Tongue (tissue), 2 donors: ENCODE results near the gene RPL32. TPM values are rescaled to one million over a fixed set of nuclear protein-coding genes. Genes with fewer than 3 reads are reported as not detected.

Source experiments
- DNase-seq: peaks from one replicate; pipeline ENCODE4 v3.0.0-alpha.2; 2015
- total RNA-seq: library from RNA; depleted of rRNA; stranded (reverse); fragments of >200 nt; gene quantifications from one replicate; pipeline ENCODE4 v1.2.3, GENCODE V29; 2014

The RPL32 gene
- total RNA-seq, 1 donor from 2014 or later = 1,539 TPM

DNA sequence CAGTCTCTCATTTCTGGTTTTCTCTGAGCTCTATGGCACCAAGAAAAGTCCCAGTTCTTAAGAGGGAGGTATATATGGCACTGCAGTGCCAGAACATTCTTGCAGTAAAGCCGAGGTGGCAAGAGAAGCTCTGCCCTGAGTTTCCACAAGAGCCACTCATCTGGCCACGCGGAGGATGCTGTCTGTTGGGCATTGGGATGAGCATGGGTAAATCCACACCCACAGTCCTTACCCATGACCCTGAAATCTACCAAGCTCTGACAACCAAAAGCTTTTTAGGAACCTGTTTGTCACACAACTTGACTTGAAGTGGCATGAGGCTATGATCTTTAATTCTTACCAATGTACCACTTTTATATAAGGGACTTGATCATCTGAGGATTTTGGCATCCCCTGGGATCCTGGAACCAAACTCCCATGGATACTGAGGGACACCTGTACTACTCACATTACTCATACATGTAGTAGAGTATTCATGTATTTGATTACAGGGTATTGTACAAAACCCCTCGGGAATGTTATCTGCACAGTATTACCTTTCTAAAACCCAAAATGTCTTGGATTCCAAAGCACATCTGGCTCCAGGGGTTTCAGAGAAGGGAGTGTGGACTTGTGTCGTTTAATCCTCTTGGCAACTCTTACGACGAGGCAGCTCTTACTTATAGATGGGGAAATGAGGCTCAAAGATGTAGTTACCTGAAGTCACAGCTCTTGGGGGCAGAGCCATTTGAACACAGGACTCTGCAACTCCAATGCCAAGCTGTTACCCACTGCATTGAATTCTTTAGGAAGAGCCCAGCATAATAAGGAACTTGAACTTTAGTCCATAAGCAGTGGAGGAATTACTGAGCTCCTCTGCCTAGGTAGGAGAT lies 8.8 kb downstream of the RPL32 start:
- DNase-seq = no peak

DNA sequence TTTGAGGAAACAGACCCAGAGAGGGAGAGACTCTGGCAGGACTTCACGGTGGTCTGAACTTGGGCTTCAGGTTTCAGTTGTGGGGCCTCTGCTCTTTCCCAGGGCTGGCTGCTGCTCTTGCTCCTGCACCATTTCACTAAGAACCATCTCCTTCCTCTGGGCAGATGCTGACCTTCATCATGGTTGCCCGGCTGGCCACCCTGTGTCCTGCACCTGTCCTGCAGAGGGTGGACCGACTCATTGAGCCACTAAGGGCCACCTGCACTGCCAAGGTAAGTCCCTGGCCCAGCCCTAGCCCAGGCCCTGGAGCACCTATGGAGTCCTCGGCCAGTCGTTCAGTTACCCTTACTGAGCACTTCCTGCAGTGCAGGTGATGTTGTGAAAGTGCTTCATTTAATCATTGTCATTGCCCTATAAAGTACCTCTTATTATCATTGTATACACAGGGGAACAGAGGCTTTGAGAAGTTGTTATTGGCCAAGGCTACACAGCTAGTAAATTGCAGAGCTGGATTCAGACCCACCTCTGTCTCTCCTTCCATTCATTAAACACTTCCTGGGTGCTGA lies 10.0 kb downstream of the RPL32 start:
- no peak for DNase-seq

DNA sequence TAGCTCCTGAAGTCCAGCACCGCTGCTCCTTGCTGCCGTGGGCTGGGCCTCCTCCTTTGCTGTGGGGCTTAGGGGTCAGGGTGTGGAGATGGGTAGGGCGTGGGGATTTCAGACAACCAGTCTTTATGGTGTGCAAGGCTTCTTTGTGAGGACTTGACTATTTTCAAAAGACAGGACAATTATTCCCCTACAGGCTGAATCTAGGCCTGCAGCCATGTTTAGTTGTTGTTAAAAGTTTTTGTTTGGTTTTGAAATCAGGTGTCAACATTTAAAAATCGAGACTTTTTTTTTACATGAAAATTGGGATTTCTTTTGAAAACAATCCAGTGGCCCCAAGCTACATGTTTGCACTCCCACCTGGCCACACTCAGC lies 10.6 kb downstream of the RPL32 start:
- DNase-seq = no peak

GRCh38 chr3:12829886-12830784 lies 11.2 kb downstream of the RPL32 start:
- no peak for DNase-seq

GRCh38 chr3:12829404-12829803 lies 12.0 kb downstream of the RPL32 start:
- DNase-seq = no peak

DNA sequence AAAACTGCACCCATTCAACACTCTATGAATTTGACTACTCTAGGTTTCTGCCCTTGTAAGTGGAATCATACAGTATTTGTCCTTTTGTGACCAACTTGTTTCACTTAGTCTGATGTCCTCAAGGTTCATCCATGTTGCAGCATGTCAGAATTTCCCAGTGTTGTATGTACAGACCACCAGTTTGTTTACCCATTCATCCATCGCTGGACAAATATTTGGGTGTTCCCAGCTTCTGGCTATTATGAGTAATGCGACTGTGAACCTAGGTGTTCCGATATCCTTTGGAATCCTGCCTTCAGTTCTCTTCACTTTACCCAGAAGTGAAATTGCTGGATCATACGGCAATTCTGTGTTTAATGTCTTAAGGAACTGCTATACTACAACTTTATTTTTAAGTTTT lies 12.6 kb downstream of the RPL32 start:
- no peak for DNase-seq

GRCh38 chr3:12825156-12825555 lies 16.2 kb downstream of the RPL32 start:
- no peak for DNase-seq

DNA sequence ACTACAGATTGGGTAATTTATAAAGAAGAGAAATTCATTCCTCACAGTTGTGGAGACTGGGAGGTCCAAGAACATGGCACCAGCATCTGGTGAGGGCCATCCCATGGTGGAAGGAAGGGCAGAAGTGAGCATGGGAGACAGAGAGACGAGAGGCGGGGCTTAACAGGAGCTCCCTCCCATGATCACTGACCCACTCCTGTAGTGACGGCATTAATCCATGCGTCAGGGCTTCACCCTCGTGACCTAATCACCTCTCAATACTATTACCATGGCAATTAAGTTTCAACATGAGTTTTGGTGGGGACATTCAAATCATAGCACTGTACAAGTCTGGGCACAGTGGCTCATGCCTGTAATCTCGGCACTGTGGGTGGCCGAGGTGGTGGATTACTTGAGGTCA lies 17.1 kb downstream of the RPL32 start:
- no peak for DNase-seq

GRCh38 chr3:12822725-12823373 lies 18.5 kb downstream of the RPL32 start:
- peak; percentile 25 for DNase-seq

DNA sequence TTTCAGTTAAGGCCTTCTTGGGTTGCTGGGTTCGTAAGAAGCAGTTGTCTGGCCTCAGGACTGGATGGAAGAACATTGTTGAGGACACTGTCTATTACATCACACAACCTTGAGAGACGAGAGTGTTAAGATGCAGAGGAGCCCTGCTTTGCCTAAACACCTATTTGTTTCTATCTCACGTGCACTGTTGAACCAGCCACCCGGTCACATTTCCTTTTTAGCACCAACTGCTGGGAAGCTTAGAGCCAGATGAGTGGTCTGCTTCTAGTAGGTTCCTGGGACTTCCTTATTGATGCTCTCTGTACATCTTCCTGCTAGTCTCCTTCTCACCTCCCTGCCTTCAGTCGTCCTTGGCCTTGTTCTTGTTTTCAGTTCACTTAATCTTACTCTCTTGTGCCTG lies 22.6 kb downstream of the RPL32 start:
- DNase-seq = no peak

DNA sequence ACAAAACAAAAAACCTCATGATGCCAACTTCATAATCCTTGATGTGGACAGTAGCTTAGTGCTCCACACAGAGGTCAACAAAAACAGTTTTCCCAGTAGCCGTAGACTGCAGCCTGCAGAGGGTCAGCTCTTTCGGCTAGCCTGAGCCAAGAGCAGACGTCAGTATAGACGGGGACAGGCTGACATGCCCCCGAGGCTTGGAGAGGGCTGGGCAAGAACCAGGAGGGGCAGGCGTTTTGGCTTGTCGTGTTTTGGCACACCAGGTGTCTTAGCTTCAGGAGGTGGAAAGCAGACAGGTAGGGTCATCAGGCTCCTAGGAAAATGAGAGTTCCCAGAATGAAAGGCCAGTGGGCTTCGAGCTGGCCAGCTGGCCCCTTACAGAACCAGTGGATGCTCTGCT lies 23.1 kb downstream of the RPL32 start:
- DNase-seq = no peak

GRCh38 chr3:12817343-12817710 lies 24.0 kb downstream of the RPL32 start:
- no peak for DNase-seq

- no peak for DNase-seq
These were observed 24.6 kb downstream of the RPL32 start for GRCh38 chr3:12816521-12817342.

GRCh38 chr3:12815719-12816118 lies 25.6 kb downstream of the RPL32 start:
- no peak for DNase-seq

GRCh38 chr3:12815078-12815477 lies 26.3 kb downstream of the RPL32 start:
- DNase-seq = no peak

- DNase-seq = no peak
These were observed 27.4 kb downstream of the RPL32 start for GRCh38 chr3:12813967-12814366.

DNA sequence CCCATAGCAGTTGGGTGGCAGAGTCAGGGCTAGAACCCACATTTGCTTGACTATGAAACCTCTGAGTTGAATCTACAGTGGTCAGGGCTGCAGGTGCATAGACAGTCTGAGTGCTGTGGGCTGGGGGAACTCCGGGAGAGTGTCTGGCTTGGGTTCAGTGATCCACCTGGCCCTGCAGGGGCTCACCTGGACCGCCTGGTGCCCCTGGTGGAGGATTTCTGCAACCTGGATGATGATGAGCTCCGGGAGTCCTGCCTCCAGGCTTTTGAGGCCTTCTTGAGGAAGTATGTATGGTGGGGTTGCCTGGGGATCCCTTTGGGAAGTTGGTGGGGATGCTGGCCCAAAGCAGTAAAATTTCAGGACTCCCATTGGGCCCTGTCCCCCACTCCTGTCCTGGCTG lies 28.6 kb downstream of the RPL32 start:
- no peak for DNase-seq

- no peak for DNase-seq
These were observed 30.4 kb downstream of the RPL32 start for GRCh38 chr3:12810961-12811360.

DNA sequence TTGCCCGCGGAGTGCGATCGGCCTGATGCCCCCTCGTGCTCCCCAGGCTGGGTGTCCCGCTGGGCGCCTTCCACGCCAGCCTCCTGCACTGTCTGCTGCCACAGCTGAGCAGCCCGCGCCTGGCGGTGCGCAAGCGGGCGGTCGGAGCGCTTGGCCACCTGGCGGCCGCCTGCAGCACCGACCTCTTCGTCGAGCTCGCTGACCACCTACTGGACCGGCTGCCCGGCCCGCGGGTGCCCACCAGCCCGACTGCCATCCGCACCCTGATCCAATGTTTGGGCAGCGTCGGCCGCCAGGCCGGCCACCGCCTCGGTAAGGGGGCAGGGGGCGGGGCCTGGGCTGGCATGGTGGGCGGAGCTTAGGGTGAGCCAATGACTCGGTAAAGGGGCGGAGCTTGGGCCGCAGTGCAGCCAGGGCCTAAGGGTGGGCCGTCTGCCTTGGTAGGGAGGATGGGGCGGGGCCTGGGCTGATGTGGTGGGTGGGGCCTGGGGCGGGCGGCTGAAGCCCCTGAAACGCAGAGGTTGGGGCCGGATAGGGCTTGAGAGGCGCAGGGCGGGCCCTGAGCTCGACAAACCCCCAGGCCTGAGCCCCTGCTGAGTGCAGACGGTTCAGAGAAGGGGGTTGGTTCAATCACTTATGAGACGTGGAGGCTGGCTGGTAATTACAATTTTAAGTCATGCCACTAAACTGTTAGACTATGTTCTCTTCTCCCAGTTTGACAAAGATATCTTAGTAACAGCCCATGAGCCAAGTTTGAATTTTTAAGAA lies 31.2 kb downstream of the RPL32 start:
- DNase-seq = peak; percentile 98

DNA sequence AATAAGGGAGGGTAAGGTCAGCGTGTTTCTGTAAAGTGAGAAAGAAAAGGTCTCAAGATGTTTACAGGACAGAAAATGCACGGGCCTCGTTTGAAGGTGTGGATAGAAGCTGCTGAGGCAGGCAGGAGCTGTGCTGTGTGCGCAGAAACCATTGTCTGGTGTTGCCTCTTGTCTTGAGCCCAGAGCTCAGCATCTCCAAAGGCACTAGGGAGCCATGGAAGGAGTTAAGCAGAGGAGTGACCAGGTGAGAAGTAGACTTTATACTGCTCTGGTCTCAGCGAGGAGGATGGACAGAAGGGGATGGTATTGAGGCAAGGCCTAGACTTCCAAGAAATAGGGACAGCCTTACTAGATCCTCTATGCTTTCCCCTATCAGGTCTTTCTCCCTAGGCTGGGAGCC lies 31.9 kb downstream of the RPL32 start:
- DNase-seq = no peak

DNA sequence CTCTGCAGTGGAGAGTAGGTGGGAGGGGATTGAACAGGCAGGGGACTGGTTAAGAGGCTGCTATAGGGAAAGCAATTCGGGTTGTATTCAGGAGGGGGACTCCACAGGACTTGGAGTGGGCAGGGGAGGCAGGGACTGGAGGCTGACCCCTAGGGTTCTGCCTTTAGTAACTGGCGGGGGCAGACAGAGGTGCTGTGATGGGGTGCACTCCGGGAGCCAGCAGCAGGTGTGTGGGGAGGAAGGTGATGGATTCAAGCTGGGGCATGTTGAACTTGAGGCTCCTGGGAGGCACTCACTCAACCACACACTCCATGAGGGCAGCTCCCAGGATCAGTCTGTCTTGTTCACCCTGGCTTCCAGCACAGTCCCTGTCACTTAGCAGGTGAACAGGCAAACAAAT lies 32.4 kb downstream of the RPL32 start:
- no peak for DNase-seq
